Daoy (cell line): Measurements from ENCODE around the gene GAA. TPM values are rescaled to one million over a fixed set of nuclear protein-coding genes. Genes with fewer than 3 reads are reported as not detected.
A peak's percentile ranks its signal among the peaks of the same experiment; 100 is the strongest.

ENCODE experiments used
- DNase-seq: peaks from one replicate; pipeline ENCODE4 v3.0.0-alpha.2; 2015; ENCODE audit warnings: low read depth
- total RNA-seq: library from RNA; depleted of rRNA; stranded (reverse); fragments of >200 nt; shearing (Covaris generic); gene quantifications from 2 replicates; pipeline ENCODE4 v1.2.3, GENCODE V29; 2014

Gene GAA
- total RNA-seq, 1 experiment from 2014 or later = 1.5 TPM

DNA sequence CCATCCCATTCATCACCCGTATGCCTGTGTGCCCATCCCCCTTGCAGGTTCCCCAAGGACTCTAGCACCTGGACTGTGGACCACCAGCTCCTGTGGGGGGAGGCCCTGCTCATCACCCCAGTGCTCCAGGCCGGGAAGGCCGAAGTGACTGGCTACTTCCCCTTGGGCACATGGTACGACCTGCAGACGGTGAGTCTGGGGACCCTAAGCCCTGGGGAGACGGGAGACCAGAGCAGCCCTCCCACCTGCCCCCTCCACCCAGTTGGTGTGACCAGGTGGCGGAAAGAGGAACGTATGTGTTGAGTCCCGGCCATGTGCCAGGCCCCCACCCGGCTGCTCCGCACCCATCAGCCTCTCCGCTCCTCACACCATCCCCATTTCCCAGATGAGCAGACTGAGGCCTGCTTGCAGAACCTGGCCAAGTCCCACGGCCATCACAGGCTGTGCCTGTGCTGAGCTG, 15.6 kb downstream of the GAA start:
- DNase-seq = no peak

DNA sequence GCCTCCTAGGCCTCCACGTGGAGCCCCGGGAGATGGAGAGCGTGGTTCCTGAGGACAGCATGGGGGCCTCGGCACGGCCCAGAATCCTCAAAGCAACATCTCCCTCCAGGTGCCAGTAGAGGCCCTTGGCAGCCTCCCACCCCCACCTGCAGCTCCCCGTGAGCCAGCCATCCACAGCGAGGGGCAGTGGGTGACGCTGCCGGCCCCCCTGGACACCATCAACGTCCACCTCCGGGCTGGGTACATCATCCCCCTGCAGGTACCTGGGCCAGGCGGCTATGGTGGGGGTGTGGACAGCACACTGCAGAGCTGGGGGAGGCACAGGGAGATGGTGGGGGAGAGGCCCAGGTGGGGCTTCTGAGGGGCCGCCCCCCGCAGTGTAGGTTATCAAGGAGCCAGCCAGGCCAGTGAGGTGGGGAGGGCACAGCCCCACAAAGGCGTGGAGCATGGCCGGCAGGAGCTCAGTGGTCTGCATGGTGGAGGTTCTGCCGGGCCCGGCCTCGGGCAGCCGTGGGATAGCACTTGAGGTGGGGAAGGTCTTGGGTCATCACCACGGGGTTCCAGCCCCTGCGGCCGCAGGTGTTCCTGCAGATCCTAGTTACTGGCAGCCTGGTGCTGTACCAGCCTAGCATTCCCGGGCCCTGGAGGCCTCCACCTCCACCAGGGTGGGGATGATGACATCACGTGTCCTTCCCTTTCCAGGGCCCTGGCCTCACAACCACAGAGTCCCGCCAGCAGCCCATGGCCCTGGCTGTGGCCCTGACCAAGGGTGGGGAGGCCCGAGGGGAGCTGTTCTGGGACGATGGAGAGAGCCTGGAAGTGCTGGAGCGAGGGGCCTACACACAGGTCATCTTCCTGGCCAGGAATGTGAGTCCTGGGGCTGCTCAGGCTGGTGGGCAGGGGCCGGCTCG, 16.4 kb downstream of the GAA start:
- no peak for DNase-seq

DNA sequence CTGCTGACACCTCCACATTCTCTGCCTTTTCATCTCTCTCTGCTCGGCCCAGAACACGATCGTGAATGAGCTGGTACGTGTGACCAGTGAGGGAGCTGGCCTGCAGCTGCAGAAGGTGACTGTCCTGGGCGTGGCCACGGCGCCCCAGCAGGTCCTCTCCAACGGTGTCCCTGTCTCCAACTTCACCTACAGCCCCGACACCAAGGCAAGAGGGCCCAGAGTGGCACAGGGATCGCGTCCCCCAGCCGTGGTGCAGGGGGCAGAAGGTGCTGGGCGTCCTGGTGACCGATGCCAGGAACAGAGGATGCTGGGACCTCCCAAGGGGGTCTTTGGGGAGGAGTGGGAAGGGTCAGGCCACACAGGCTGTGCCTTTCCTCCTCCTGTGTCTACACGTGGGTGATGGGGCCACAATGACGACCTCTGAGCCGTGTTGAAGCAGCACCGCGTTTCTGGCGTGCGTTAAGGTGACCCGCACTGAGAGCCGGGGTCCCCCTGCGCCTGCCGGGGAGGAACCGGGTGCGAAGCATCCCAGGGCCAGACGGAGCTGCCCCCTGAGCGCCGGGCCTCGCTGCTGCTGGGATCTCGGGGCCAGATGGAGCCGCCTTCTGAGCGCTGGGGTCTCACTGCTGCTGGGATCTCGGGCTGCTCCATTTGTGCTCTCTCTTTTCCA, 17.4 kb downstream of the GAA start:
- DNase-seq = no peak

DNA sequence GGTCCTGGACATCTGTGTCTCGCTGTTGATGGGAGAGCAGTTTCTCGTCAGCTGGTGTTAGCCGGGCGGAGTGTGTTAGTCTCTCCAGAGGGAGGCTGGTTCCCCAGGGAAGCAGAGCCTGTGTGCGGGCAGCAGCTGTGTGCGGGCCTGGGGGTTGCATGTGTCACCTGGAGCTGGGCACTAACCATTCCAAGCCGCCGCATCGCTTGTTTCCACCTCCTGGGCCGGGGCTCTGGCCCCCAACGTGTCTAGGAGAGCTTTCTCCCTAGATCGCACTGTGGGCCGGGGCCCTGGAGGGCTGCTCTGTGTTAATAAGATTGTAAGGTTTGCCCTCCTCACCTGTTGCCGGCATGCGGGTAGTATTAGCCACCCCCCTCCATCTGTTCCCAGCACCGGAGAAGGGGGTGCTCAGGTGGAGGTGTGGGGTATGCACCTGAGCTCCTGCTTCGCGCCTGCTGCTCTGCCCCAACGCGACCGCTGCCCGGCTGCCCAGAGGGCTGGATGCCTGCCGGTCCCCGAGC, 17.9 kb downstream of the GAA start:
- DNase-seq = no peak

DNA sequence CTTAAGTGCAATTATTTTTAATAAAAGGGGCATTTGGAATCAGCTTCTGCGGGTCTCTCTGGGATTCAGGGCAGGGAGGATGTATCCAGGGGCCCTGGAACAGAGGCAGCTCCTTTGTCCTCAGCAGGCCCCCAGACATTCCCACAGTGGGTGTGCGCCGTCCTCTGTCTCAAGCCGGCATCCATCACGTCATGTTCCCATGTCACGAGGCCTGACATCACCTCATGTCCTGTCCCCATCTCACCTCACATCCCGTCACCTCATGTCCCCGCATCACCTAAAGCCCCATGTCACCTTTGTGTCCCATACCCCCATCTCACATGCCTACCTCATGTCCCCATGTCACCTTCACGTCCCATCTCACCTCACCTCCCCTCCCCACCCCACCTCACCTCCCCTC, 18.5 kb downstream of the GAA start:
- DNase-seq = no peak

DNA sequence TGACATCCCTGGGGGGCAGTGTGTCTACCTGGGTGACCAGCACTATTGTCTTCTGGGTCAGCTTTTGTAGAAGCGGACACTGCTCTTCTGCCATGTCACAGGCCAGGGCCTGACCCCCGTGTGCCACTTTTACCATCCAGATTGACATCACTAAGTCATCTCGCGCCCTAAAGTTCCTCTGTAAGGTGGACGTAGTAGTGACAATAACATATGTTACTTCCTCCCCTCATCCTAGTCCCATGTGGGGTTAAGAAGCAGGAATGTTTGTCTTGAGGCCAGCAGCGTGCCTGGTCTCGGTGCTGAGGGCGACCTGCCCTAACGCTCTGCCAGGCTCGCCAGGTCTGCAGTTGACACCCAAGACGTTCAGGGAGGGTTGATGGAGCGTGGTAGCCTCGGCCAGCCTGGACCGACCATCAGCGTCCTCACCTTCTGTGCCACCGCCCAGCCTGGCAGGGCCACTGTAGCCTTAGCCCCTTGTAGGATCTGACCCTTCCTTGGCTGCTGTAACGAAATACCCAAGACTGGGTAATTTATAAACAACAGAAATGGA, 20.7 kb downstream of the GAA start:
- DNase-seq = no peak

DNA sequence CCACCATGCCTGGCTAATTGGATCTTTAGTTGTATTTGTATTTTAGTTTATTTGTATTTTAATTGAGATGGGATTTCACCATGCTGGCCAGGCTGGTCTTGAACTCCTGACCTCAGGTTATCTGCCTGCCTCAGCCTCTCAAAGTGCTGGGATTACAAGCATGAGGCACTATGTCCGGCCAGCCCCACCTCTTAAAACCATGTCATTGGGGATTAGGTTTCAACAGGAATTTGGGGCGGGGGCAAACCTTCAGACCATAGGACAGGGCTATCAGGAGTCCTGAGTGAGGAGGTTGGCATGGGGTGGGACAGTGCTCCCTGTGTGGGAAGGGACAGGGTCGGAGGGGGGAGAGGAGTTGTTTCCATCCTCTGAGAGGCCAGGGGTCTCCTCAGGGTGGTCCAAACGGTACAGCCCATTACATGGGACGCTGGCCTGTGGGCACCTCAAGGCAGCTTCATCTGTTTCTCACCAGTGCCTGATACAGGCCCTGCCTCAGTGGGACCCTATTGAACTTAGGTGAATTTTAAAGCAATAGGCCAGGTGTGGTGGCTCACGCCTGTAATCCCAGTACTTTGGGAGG, 21.6 kb downstream of the GAA start:
- DNase-seq = no peak

DNA sequence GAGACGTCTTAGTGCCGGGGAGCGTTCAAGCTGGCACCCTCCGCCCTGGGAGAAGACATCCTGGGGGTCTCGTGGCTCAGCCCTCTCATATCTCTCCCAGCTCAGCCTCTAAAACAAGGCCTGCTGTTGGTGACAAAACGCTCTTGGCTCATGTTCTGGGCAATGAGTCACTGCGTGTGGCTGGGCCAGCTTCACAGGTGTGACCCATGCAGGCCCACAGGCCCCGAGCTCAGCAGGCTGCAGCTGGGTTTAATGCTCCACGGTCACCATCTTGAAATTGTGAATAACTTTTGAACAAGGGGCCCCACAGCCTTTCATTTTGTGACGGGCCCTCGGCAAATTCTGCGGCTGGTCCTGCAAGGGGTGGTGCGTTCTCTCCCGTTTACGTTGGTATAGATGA, 22.4 kb downstream of the GAA start:
- DNase-seq = peak; percentile 49

DNA sequence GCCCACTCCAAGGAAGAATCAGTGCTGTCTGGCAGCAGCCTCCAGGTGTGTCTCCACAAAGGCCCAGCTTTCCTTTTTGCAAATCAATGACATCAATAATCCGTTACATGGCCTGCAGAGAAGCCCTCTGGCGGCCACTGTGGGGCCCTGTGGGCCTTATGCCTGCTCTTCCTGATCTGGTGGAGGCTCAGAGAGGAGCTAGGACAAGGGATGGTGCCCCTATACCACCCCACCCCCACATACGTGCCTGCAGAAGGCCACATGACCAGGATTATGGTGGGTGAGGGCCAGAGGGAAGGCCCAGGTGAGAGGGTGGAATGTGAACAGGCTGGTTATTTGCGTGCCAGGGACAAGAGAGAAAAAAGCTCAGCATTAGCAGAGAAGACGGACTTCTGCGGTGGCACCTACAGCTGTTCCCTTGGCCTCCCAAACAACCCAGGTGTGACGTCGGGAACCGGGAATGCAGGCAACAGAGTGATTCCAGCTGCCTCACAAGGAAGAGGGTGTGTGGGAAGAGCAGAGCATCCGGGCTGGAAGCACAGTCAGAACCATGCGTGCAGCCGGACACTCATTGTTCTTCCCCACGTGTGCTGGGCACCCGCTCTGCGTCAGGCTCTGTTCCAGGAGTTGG, 23.1 kb downstream of the GAA start:
- DNase-seq = no peak

DNA sequence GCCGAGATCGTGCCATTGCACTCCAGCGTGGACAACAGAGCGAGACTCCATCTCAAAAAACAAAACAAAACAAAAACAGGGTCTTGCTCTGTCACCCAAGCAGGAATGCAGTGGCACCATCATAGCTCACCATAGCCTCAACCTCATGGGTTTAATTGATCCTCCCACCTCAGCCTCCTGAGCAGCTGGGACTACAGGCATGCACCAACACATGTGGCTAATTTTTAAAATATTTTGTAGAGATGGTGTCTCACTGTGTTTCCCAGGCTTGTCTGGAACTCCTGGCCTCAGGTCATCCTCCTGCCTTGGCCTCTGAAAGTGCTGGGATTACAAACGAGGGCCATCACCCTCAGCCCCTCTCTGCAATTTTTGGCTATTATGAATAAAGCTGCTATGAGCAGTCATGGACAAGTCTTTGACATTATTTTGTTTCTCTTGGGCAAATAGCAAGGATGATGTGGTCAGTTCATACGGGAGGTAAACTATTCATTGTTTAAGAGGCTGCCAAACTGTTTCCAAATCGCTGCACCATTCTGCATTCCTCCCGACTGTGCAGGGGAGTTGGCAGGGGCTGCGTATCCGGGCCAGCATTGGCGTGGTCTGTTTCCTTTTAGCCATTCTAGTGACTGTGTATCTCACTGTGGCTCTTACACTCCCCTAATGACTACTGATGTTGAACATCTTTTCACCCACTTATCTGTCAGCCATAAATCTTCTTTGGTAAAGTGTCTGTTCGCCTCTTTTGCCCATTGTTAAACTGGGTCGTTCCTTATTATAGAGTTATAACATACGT, 24.5 kb downstream of the GAA start:
- DNase-seq = no peak

DNA sequence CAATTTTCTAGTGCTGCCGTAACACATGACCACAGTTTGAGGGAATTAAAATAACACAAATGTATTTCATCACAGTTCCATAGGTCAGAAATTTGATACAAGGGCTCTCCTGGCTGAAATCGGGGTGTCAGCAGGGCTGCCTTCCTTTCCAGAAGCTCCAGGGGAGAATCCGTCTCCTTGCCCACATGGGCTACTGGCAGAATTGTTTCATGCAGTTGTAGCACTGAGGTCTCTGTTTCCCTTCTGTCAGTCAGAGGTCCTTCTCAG, 25.0 kb downstream of the GAA start:
- DNase-seq = no peak

DNA sequence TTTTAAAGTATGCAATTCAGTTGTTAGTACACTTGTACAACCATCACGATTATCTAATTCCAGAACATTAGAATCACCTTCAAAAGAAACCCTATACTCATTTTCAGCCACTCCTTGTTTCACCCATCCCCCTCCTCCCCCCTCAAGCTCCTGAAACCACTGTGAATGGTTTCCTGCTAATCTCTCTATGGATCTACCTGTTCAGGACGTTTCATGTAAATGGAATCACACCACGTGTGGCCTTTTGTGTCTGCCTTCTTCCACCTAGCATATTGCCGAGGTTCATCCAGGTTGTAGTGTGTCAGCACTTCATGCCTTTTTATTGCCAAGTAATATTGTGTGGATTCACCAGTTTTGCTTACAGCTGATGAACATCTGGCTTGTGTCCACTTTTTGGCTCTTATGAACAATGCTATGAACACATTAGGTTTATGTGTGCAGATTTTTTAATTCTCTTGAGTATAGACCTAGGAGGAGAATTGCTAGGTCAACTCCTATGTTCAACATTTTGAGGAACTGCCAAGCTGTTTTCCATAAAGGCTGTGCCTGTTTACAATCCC, 27.7 kb downstream of the GAA start:
- no peak for DNase-seq

DNA sequence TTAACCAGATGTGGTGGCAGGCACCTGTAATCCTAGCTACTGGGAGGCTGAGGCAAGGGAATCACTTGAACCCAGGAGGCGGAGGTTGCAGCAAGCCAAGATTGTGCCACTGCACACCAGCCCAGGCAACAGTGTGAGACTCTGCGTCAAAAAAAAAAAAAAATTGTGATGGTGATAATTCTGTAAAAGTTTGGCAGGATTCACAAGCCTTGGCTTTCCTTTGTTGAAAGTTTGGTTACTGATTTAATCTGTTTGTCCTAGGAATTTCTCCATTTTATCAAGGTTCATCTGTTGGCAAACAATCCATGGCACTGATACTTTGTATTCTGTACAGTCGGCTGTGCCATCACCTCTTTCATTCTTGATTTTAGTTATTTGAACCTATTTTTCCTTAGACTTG, 29.6 kb downstream of the GAA start:
- DNase-seq = no peak

DNA sequence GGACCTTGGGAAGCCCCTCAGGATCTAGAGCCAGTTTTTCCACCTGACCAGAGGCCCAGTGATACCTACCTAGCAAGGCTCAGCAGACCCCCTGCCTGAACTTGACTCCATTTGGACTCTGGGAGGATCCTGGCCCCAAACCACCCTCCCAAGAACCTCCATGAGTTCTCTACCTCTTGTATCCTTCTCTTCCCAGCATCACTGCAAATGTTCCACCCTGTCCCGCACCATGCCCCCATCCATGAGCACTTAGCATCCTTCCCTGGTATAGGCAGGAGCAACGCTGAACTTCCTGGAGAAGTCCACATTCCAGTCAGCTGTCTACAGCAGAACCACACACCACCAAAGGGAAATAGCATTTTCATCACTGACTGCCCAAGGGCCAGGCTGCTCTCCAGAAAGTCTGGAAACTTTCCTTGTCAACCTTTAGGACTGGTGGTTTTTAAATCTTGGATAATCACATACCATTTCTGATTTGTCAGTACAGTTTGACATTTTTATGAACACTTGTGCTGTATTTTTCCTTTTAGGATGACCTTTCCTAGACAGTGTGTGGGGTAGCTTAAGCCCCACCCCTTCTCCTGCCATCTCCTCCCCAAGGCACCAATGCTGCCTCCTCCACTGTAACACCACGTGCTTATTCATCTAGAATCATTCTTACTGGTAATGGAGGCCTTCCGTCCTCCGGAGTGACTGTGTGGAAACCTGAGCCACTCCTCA, 31.7 kb downstream of the GAA start:
- no peak for DNase-seq

DNA sequence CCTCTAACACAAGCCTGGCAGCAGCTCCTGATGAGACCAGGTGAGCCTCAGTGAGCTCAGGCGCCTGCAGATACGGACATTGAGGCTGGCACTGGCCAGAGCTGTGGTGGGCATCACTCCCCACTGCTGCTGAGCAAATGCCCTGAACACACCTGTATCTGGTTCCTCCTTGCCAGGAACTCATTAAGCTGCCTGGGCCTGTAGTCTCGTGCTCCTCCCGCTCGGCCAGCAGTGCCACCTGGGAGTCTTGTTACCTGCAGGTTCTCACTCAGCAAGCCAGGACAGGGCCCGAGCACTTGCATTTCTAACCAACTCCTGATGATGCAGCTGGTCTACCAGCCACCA, 32.2 kb downstream of the GAA start:
- no peak for DNase-seq

DNA sequence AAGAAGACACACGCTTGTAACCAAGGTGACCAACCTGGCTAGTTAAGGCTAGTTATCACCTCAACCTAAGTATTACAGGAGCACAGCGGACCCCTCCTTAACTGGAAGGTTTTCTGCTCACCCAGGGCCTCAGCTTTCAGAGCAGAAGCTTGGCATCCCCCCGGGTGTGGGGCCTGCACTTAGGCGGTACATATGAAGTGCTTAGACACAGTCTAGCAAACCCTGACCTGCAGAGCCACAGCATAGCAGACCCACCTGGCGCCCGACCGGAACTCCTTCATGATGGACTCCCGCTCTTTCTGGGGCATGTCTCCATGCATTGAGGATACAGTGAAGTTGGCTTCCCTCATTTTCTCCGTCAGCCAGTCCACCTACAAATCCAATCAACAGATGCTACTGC, 35.8 kb downstream of the GAA start:
- no peak for DNase-seq

DNA sequence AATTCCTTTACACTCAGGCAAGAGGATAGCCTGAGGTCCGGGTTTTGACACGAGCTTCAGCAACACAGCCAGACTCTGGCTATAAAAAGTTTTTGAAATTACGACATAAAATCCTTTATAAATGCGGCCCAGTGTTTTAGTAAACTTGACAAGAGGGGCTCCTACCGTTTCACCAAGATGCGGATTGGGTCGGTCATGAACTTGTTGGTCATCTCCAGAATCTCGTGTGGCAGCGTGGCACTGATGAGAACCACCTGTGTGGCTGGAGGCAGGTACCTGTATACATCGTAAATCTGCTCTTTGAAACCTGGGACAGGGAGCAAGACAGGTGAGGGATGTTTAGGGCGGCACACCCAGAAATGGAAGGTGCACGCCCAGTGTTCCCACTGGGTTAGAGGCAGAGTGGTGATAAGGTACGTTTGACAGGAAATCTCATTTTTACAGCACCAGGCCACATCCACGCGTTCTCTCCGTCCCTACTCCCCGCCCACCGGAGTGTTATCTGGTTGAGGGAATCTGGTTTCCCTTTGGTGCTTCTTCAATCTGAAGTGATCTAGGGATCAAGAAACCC, 37.6 kb downstream of the GAA start:
- DNase-seq = no peak

DNA sequence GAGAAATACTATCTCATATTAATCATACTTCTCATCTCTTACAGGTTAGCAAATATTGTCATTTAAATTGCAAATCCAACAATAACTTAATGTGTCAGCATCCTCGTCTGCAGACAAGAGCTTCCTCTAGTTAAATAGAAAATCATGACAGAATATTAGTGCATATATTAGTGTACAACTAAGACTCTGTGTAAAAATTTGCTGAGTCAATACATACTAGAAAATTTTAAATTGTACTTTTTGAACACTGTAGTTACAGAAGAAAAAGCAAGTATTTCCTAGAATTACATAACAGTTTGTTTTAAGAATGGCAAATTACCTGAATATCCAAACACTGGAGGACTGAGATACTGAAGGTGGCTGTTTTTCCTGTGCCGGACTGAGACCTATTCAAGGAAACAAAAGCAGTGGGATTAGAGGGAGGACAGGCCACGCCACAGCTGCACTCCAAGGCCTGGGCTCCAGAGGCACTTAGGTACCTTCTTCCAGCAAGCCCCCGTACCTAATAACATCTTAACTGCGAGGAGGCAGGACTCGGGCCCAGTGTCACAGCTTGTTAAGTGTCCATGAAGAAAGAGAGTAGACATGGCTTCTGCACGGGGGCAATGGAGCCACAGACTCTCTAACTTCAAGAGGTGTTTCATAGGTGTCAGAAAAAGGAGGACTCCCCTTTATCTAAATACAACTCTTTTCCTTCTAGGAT, 40.2 kb downstream of the GAA start:
- DNase-seq = no peak

DNA sequence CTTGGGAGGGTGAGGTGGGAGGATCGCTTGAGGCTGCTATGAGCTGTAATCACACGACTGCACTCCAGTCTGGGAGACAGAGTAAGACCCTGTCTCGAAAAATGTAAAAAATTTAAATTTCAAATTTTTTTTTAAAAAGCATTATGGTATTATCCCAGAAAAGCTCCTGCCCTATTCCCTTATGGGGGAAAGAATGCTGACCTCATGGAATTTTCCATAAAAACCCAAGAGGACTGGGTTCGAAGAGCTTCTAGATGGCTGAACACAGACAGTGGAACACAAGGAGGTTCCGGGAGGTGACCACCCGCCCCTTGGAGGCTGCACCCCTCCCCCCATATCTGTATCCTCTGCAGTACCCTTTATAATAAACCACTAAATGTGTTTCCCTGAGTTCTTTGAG, 41.5 kb downstream of the GAA start:
- DNase-seq = no peak
